Measurements from ENCODE around the gene ABCG1.

- no peak for TF ChIP-seq CTCF (IDR thresholded peaks at IDR 0.05; ENCODE audit: low read length)
- no peak for TF ChIP-seq EZH2 (IDR thresholded peaks at IDR 0.05; ENCODE audit: borderline replicate concordance, low read length)
Measured at GRCh38 chr21:42222386-42222785, 3.4 kb downstream of the ABCG1 start.

Data from OCI-LY1 (cell line).